ENCODE data around the gene DHDH. TPM values are rescaled to one million over a fixed set of nuclear protein-coding genes. Genes with fewer than 3 reads are reported as not detected.

Gene DHDH
- total RNA-seq, 1 donor: 0.36 TPM

DNA sequence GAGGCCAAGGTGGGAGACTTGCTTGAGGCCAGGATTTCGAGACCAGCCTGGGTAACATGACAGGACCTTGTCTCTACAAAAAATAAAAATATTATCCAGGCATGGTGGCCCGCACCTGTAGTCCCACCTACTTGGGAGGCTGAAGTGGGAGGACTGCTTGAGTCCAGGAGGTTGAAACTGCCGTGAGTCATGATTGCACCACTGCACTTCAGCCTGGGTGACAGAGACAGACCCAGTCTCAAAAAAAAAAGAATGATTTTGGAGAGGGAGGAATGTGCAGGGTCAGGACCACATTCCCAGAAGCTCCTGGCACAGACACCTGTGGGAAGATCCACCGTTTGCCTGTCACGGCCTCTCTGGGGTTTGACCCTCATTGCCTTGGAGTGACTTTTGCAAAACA is 11.9 kb downstream of the DHDH start:
- peak; percentile 48 for DNase-seq (ENCODE audit: insufficient read length, low spot score, missing footprints)
- Histone ChIP-seq H3K36me3 (ENCODE audit: insufficient read depth, low read length) (no peaks in the 10 kb centered on the region), H3K4me3 (ENCODE audit: insufficient read depth, low read length) (no peak overlapping the region), H4K20me1 (ENCODE audit: insufficient read depth, low read length) (no peaks in the 10 kb centered on the region), H3K79me2 (ENCODE audit: insufficient read depth, low read length) (no peaks in the 10 kb centered on the region), H3K27ac (ENCODE audit: low read depth, low read length) (no peak overlapping the region), H3K4me2 (ENCODE audit: insufficient read depth, low read length) (no peak overlapping the region), H3K27me3 (ENCODE audit: insufficient read depth, low read length) (no peaks in the 10 kb centered on the region), H2AFZ (ENCODE audit: low read length) (no peak overlapping the region), H3K9me3 (ENCODE audit: low read depth, low read length) (peaks cover 6% of the 10 kb centered on the region), H3K4me1 (ENCODE audit: insufficient read depth, low read length) (no peaks in the 10 kb centered on the region)
- TF ChIP-seq, protein P1, sequence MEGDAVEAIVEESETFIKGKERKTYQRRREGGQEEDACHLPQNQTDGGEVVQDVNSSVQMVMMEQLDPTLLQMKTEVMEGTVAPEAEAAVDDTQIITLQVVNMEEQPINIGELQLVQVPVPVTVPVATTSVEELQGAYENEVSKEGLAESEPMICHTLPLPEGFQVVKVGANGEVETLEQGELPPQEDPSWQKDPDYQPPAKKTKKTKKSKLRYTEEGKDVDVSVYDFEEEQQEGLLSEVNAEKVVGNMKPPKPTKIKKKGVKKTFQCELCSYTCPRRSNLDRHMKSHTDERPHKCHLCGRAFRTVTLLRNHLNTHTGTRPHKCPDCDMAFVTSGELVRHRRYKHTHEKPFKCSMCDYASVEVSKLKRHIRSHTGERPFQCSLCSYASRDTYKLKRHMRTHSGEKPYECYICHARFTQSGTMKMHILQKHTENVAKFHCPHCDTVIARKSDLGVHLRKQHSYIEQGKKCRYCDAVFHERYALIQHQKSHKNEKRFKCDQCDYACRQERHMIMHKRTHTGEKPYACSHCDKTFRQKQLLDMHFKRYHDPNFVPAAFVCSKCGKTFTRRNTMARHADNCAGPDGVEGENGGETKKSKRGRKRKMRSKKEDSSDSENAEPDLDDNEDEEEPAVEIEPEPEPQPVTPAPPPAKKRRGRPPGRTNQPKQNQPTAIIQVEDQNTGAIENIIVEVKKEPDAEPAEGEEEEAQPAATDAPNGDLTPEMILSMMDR (IDR thresholded peaks at IDR 0.05; ENCODE audit: extremely low read depth, low read depth, low read length): no peak

GRCh38 chr19:48945817-48946216 is 12.3 kb downstream of the DHDH start:
- H3K4me3 ChIP-seq (ENCODE audit: insufficient read depth, low read length): no peak overlapping the region
- H4K20me1 ChIP-seq (ENCODE audit: insufficient read depth, low read length): no peaks in the 10 kb centered on the region
- no peaks in the 10 kb centered on the region for H3K79me2 ChIP-seq (ENCODE audit: insufficient read depth, low read length)
- H2AFZ ChIP-seq (ENCODE audit: low read length): no peak overlapping the region
- H3K4me2 ChIP-seq (ENCODE audit: insufficient read depth, low read length): no peak overlapping the region
- DNase-seq (ENCODE audit: insufficient read length, low spot score, missing footprints): no peak
- TF ChIP-seq, protein P1 (IDR thresholded peaks at IDR 0.05; ENCODE audit: extremely low read depth, low read depth, low read length): no peak
- H3K9me3 ChIP-seq (ENCODE audit: low read depth, low read length): peaks cover 6% of the 10 kb centered on the region
- H3K4me1 ChIP-seq (ENCODE audit: insufficient read depth, low read length): no peaks in the 10 kb centered on the region
- H3K36me3 ChIP-seq (ENCODE audit: insufficient read depth, low read length): no peaks in the 10 kb centered on the region
- no peak overlapping the region for H3K27ac ChIP-seq (ENCODE audit: low read depth, low read length)
- no peaks in the 10 kb centered on the region for H3K27me3 ChIP-seq (ENCODE audit: insufficient read depth, low read length)

DNA sequence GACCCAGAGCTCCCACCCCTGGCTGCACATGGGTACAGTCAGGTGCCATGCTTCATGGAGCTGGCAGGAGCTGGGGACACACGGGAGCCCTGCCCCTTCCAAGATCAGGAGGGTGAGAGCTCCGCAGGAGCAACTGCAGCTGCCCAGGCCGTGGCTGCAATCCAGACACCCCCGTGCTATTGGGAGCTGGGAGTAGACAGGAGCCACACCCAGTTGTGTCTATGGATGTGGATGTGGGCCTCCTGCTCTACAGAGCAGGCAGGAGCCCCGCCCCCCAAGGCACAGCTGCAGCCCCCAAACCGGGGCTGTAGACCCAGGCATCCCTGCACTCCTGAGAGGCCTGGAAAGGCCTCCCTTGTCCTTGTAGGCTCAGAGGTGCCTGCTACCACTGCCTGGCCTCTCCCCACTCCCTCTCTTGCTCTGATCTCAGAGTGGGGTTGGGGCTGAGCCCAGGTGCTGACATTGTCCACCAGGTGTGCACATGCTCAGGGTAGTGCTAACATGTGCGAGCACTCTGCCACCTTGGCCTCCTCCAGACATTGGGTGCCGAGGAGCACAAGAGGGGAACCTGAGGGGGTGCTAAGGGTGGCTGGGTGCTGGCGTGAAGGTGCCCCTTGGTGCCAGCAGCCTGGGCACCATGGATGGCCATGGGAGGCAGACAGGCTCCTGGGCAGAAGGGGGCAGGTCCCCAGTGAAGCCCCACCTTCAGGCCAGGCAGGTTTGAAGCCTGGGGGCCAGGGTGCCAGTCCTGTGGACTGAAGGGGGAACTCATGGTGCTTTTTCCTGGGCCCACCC is 13.2 kb downstream of the DHDH start:
- Histone ChIP-seq H3K9me3 (ENCODE audit: low read depth, low read length) (peaks cover 3% of the 10 kb centered on the region), H3K27me3 (ENCODE audit: insufficient read depth, low read length) (no peaks in the 10 kb centered on the region), H3K27ac (ENCODE audit: low read depth, low read length) (no peak overlapping the region), H3K4me1 (ENCODE audit: insufficient read depth, low read length) (no peaks in the 10 kb centered on the region), H2AFZ (ENCODE audit: low read length) (no peak overlapping the region), H3K4me2 (ENCODE audit: insufficient read depth, low read length) (no peak overlapping the region), H3K79me2 (ENCODE audit: insufficient read depth, low read length) (no peaks in the 10 kb centered on the region), H4K20me1 (ENCODE audit: insufficient read depth, low read length) (no peaks in the 10 kb centered on the region), H3K36me3 (ENCODE audit: insufficient read depth, low read length) (no peaks in the 10 kb centered on the region), H3K4me3 (ENCODE audit: insufficient read depth, low read length) (no peak overlapping the region)
- no peak for DNase-seq (ENCODE audit: insufficient read length, low spot score, missing footprints)
- TF ChIP-seq, protein P1 (IDR thresholded peaks at IDR 0.05; ENCODE audit: extremely low read depth, low read depth, low read length): no peak

DNA sequence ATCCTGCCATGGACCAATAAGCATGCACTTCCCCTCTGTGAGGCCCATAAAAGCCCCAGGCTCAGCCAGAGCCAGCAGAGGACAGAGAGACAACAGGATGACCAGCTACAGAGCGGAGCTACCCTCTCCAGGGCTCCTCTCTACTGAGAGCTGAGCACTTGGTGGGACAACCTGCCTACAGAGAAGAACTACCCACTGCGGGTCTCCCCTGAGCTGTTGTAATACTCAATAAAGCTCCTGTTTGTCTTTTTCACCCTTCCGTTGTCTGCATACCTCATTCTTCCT is 13.7 kb downstream of the DHDH start:
- Histone ChIP-seq H4K20me1 (ENCODE audit: insufficient read depth, low read length) (no peaks in the 10 kb centered on the region), H3K79me2 (ENCODE audit: insufficient read depth, low read length) (no peaks in the 10 kb centered on the region), H3K9me3 (ENCODE audit: low read depth, low read length) (peaks cover 3% of the 10 kb centered on the region), H3K4me2 (ENCODE audit: insufficient read depth, low read length) (no peak overlapping the region), H3K4me1 (ENCODE audit: insufficient read depth, low read length) (no peaks in the 10 kb centered on the region), H3K27me3 (ENCODE audit: insufficient read depth, low read length) (no peaks in the 10 kb centered on the region), H3K27ac (ENCODE audit: low read depth, low read length) (no peak overlapping the region), H3K4me3 (ENCODE audit: insufficient read depth, low read length) (no peak overlapping the region), H2AFZ (ENCODE audit: low read length) (no peak overlapping the region), H3K36me3 (ENCODE audit: insufficient read depth, low read length) (no peaks in the 10 kb centered on the region)
- TF ChIP-seq, protein P1 (IDR thresholded peaks at IDR 0.05; ENCODE audit: extremely low read depth, low read depth, low read length): no peak
- DNase-seq (ENCODE audit: insufficient read length, low spot score, missing footprints): no peak
